Fibroblast of skin of left quadriceps (primary cell): ENCODE results near the gene IFNL4.
"Not testable (repeated sequence)": the region's sequence is repeated elsewhere in the genome, so short reads cannot be mapped to it uniquely, and the experiment has no call there.

Experiments
- DNase-seq, 2 experiments: peaks; one replicate each; pipeline ENCODE4 v3.0.0-alpha.2; 2013; ENCODE audit warnings: low read depth in 2 of 2

The IFNL4 gene

DNA sequence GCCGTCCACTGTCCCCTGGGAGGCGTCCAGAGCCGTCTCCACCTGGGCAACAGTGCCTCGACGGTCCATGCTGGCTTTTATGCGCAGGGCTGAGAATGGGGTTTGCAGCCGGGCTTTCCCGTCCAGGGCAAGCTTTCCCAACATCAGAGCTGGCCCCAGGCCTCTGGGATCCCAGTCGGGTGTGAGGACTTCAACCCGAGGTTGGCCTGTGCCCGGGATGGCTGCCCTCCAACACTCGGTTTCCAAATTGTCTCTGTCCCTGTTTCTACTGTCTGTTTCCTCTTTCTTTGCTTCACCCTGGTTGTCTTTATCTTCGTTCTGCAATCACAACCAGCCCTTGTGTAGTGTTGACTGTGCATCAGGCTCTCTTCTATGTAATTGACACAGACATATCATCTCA, at the start of gene IFNL4:
Gene IFNL4 (minus strand): TSS at position 51 of the 400 bp plus-strand sequence.
- no peak for DNase-seq

GRCh38 chr19:39297931-39298634, 49.4 kb upstream of the IFNL4 start:
- no peak for DNase-seq

DNA sequence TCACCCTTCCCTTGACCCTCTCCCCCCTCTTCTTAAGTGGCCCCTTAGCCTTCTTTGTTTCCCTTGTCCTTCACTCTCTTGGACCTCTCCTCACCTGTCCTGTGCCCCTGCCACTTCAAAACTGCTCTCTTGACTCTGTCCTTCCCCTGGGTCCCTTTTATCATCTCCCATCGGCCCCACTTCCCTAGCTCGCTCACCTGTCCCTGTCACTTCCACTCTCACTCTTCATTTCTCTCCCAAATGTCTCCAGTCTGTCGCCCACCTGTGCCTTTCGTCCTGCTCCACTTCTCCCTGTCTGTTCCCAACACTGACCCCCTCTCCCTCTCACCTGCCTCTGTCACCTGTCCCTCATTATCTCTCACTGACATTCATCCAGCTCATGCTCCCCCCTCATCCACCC, 48.2 kb upstream of the IFNL4 start:
- DNase-seq, result no peak

DNA sequence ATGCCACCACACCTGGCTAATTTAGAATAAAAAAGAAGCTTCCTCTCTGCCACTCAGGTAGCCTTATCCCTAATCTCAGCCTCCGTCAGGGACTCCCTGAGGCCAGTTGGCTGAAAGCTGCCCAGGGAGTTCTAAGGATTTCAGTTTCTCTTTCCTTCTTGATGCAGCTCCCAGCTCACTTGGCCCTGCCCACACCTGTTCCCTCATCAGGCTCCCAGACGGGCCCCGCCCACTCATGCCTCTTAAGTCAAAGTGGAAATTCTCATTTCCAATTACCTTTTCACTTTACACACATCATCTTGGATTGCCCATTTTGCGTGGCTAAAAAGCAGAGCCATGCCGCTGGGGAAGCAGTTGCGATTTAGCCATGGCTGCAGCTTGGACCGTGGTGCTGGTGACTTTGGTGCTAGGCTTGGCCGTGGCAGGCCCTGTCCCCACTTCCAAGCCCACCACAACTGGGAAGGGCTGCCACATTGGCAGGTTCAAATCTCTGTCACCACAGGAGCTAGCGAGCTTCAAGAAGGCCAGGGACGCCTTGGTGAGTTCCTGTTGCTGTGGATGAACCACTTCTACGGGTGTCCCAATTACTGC, 47.5 kb upstream of the IFNL4 start, which contains the start of gene IFNL1:
Gene IFNL1 (plus strand): TSS at position 353 of the 591 bp plus-strand sequence. CDS start 15 bp downstream, at position 368.
- DNase-seq, result no peak

- DNase-seq, result no peak
These were observed 44.7 kb upstream of the IFNL4 start for GRCh38 chr19:39293394-39293793.

DNA sequence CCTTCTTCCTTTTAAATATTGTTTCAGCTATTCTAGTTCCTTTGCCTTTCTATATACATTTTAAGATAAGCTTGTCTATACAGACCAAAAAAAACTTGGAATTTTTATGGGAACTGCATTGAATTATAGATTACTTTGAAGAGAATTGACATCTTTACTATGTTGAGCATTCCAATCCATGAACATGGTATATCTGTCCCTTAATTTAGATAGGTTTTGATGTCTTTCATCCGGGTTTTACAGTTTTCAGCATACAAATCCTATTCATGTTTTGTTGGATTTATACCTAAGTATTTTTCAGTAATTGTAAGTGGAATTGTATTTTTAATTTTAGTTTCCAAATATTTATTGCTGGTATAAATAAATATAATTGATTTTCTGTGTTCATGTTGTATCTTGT, 35.4 kb upstream of the IFNL4 start:
- DNase-seq, result no peak

DNA sequence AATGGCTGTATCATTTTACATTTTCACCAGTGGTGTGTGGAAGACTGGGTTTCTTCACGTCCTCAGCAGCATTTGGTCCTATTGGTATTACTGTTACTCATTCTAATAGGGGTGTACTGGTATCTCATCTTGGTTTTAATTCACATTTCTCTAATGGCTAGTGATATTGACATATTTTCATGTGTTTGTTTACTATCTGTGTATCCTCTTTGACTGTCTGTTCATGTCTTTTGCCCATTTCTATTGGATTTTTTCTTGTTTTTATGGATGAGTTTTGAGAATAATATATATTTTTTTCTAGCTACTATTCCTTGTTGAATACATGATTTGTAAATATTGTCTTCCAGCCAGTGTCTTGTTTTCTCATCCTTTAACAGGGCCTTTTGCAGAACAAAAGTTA, 33.4 kb upstream of the IFNL4 start:
- no peak for DNase-seq

GRCh38 chr19:39277598-39277997, 28.9 kb upstream of the IFNL4 start:
- DNase-seq, result no peak

GRCh38 chr19:39276740-39277139, 28.1 kb upstream of the IFNL4 start:
- no peak for DNase-seq

DNA sequence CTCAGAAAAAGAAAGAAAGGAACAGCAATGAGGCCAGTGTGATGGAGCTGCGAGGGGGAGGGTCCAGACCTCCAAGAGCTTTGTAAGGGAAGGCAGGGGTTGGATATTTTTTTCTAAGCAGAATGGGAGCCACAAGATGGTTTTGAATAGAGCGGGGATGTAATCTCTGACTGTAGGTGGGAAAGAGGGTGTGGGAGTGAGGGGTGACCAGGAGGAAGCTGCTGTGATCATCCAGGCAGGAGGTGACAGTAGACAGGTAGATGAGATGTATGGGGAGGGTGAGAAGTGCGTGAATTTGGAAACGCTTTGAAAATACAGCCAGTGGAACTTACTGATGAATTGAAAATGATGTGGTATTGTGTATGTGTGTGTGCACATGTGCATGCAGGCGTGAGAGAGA, 26.9 kb upstream of the IFNL4 start:
- no peak for DNase-seq

DNA sequence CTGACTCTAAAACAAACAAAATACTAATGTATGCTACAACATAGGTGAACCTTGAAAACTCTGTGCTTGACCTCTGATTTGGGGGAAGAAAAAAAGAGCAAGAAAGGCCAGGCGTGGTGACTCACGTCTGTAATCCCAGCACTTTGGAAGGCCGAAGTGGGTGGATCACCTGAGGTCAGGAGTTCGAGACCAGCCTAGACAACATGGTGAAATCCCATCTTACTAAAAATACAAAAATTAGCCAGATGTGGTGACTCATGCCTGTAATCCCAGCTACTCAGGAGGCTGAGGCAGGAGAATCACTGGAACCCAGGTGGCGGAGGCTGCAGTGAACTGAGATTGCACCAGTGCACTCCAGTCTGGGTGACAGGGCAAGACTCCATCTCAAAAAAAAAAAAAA, 25.2 kb upstream of the IFNL4 start:
- not testable (repeated sequence) for DNase-seq

GRCh38 chr19:39270036-39270871, 21.6 kb upstream of the IFNL4 start:
- DNase-seq, result no peak

DNA sequence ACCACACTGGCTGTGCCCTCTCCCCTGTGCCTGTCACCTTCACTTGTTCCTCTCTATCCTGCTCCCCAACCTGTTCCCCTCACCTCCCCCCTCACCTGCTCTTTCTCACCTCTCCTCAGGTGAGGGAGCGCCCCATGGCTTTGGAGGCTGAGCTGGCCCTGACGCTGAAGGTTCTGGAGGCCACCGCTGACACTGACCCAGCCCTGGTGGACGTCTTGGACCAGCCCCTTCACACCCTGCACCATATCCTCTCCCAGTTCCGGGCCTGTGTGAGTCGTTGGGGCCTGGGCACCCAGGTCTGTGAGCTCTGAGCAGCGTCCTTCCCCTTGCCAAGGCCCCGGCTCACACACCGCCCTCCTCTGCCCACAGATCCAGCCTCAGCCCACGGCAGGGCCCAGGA, 20.7 kb upstream of the IFNL4 start:
- not testable (repeated sequence) for DNase-seq

DNA sequence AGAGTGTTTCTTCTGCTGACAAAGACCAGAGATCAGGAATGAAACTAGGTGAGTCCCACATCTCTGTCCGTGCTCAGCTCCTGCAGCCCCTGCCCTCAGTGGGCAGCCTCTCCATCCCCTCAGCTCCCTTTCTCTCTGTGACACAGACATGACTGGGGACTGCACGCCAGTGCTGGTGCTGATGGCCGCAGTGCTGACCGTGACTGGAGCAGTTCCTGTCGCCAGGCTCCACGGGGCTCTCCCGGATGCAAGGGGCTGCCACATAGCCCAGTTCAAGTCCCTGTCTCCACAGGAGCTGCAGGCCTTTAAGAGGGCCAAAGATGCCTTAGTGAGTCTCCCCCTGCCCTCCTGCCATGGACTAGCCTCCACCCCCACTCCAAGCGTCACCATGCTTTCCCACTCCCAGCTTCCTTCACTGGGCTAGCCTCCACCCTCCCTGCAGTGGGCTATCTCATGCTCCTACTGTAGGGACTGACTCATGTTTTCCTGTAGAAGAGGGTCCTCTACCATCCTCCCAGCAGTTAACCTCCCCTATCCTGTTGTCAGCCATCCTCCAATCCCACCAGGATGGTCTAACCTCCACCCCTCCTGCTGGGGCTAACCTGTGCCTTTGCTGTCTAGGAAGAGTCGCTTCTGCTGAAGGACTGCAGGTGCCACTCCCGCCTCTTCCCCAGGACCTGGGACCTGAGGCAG, 20.0 kb upstream of the IFNL4 start:
- not testable (repeated sequence) for DNase-seq

DNA sequence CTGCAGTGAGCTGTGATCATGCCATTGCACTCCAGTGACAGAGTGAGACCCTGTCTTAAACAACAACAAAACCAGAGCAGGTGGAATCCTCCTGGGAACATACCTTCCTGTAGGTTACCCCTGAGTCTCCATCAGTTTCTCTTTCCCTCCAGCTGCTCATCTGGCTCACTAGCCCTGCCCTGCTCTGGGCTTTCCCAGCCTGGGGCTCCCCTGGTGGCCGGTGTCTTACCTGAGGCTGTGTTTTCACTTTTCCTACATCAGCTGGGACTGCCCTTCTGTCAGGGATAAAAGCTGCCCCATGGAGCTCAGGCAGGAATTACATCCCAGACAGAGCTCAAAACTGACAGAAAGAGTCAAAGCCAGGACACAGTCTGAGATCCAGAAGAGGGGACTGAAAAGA, 19.4 kb upstream of the IFNL4 start, which contains the start of gene IFNL2:
Gene IFNL2 (plus strand): TSS at position 312 of the 400 bp plus-strand sequence. CDS start 173 bp downstream, outside the sequence.
- not testable (repeated sequence) for DNase-seq

DNA sequence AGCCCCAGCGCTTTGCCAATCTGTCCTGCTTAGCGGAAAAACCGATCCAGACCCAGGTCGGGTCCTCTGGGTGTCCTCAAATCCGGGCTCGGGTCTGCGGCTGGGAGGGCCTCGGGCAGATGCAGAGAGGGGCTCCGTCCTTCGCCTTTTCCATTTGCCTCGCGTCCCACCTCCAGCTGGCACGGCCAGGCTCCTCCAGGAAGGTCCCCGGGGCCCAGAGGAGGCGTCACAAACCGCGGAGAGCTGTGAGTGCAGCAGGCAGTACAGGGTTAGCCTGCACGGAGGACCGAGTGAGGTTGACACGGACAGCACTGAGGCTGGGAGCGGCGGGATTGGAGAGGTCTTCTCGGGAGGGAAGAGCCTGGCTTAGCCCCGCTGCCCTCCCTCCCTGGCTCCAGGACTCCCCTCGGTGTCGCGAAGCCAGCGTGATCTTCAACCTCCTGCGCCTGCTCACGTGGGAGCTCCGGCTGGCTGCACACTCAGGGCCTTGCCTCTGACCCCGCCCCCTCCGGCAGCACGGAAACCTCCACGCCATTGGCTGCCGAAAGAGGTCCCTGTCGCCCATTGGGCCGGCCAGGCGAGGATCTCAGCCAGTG, 16.8 kb upstream of the IFNL4 start:
- DNase-seq, result no peak

DNA sequence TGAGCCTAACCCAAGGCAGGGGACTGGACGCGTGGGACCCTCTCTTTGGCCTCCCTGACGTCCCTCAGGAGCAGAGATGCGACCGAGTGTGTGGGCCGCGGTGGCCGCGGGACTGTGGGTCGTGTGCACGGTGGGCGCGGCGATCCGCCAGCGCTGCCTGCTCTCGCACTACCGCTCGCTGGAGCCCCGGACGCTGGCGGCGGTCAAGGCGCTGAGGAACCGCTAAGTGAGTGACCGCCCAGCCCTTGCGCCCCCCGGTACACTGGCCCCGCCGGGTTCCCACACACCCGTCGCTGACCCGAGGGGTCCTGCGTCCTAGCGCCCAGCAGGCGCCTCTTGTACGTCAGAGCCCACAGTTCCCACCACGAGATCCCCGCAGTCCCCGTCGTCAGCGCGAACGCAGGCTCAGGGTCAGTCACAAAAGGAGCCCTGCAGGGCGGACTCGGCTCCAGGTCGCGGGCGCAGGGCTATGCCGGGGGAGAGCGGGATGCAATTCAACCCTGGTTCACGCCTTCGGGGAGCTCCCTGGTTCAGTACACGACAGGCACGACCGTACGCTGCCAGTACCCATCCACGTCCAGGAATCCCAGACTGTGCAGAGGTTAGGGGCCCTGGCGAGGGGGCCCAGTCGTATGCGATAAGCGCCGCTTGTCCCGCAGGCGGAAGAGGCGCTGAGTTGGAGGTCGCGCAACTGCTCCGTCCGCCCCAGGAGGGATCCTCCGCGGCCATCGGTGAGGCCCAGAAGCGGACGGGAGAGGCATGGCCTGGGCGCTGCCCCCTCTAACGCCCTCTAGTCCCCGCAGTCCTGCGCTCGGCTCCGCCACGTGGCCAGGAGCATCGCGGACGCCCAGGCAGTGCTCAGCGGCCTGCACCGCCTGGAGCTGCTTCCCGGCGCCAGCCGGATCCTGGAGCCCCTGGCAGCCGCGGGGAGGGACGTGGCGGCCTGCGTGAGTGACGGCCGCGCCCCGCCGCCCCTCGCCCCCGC, 15.9 kb upstream of the IFNL4 start:
- no peak for DNase-seq

- DNase-seq, result no peak
These were observed 15.3 kb upstream of the IFNL4 start for GRCh38 chr19:39263912-39264305.

DNA sequence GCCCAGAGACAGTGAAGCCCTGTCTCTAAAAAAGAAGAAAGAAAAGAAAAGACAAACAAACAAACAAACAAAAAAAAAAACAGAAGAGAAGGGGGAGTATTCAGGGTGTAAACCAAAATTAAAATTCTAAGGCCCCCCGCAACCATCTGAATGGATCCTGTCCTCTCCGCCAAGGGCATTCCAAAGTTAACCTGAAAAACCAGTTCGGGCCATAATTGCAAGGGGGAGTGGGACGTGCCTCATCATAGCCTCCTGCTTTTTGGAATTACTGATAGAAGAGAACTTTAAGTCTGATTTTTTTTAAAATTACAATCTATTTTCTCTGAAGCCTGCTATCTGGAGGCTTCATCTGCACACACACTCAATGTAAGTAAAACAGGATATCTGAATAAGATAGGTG, 13.8 kb upstream of the IFNL4 start:
- no peak for DNase-seq

DNA sequence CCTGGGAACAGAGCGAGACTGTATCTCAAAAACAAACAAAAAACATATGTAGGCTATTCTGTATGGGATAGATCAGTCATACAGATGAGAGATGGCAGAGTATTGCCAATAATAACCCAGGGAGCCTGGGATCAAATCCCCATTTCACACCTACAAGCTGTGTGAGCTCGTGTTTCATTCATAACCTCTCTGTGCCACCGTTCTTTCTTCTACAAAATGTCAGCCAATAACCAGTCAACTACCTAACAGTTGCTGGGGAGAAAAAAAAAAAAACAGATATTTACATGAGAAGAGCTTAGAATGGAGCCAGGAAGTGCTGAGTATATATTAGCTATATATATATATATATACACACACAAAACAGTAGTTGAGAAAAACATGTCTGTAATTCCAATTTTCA, 13.0 kb upstream of the IFNL4 start:
- no peak for DNase-seq
